ENCODE results near the gene ACTR5.

The ACTR5 gene

DNA sequence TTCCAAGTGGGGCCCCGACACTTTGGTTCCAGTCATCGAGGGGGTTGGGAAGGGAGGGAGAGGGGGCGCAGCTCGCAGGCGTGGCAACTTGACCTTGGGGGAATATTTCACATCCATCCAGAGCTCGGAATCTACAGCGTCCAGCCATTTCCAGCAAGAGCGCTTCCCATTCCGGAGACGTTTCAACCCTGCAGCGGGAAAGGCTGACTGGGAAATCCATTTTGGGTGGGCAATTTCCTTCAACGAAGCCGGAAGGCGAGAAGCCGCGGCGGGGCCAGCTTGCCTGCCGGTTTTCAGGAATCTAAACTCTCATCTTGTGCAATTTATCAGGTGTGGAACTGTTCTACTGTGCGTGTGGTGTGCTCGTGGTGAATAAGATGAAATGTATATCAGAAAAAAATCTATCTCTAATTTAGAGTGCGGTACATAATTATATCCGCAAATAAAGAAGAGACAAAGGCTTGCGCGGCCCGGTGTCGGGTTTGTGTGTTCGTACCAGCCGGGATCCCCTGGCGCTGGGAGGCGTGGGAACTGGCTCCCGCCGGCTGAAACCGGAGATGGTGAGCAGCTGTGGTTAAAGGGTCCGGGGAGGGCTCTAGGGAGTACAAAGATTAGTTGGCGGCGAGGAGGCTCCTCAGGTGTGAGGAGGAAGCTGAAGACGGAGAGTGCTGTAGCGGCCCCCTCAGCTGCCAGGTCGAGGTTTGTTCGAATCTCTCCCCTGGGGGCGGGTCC is 19.2 kb upstream of the ACTR5 start:
- no peak for DNase-seq (ENCODE audit: low read depth in 1 of 2, low spot score in 1 of 2)

DNA sequence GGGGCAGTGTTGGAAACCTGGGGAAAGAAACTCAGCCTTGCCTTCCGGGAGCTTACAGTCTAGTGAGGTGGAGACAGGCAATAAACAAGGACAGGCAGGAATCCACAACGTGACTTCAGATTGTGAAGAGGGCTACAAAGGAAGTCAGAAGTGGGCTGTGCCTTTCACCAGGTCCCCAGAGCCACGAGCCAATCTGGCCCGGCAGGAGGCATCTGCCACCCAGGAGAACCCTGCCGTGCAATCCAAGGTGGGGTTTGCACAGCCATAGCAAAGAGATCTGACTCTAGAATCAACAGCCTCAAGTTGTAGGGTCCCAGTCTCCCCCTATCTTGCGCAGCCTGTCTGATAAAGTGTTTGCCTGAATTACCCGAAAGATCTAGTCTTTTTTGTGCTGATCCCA is 18.5 kb upstream of the ACTR5 start:
- DNase-seq (ENCODE audit: low read depth in 1 of 2, low spot score in 1 of 2), result no peak

DNA sequence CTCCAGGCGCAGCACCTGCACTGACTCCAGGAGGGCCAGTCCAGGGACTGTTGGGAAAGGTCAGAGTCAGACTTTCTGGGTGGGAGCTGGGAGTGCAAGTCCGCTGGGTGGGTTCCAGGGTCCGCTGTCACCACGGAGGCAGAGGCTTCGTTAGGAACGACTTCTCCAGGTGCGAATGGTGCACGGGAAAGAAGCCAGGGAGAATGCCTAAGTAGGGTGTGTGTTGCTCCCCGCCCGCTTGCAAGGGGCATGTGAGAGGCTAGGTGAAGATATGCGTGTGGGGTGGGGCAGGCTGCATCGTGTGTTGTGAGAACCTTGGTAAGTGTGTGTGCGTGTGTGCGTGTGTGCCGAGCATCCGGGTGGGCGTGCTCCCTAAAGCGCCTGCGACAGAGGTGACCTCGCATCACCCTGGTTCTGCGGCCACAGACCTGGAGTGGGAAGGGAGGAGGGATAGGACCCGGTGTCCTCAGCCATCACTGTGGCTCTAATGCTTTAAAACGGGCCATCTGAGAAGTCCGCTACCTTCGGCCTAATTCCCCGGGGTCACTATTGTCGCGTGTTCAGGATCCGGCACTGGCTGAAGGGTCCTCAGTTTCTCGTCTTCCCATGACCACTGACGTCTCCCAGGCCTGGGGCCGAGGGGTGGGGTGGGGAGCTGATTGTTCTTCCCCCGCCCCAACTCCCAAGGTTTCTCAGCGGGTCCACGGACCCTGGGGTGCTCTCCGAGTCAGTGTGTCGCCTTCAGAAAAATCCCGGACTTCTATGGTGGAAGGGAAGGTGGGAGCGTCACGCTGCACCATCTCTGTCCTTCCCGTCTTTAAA is 17.9 kb upstream of the ACTR5 start:
- DNase-seq (ENCODE audit: low read depth in 1 of 2, low spot score in 1 of 2), result no peak

DNA sequence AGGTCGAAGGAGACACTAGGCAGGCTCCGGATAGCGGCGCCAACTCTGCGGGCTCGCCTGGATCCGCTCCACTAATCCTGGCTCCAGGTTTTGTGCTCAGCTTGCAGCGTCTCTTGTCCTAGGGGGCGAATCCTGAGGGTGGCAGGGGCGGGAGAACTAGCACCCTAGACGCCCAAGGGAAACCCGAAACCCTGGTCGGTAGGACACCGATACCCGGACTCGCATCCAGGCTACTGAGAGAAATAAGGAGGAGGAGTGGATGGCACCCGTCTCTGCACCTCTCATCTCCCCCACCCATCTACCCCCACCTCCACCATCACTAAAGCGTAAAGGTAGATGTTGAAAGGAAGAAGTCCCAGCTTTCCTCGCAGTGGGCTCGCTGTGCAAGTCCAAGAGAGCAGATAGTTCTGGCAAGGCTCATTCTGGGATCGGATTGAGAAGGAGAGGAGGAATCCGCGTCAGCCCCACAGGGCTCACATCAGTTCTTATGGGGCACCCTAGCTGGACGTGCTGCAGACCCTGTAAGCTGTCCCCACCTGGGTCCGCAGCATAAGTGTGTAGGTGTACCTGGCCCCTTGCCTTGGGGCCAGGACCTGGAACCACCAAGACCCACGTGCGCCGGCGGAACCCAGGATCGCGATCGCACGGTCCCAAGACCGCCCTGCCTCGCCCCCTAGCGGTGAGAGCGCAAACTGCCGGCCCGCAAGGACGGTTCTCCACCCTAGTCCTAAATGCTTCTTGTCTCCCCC is 17.1 kb upstream of the ACTR5 start:
- peak; percentile 64 to 75 for DNase-seq (ENCODE audit: low read depth in 1 of 2, low spot score in 1 of 2)

DNA sequence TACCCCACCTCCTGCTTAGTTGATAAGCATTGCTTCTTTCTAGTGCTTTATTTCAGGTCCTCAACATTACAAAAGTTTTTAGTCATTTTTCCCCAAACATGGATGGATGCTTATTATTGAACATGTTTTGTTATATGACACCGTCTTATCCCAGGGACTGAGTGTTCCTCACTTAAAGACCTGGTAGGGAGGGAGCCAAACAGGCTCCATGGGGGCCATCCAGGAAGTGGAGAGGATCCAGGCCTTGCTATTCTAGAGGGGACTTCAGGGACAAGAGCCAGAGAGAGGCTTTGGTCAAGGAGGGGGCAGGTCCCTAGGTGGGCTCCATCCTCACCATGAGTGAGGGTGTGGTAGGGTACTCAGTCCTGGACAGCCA is 16.5 kb upstream of the ACTR5 start:
- no peak for DNase-seq (ENCODE audit: low read depth in 1 of 2, low spot score in 1 of 2)

DNA sequence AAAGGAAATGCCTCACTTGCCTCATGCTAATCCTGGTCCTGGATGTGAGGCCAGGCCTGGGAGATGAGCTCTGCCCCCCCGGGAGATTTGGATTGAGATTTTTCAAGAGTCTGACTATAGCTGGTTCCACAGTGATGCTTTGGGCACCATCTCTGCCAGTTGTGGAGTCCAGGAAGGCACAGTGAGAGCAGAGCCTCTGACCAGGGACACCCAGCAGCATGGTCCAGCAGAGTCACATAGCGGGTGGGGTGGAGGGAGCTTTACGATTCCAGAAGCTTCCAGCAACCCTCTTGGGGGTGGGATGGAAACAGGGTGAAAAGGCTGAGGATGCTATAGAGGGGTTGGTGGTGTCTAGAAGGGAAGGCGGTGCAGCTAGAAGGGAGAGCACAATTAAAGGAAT is 15.3 kb upstream of the ACTR5 start:
- no peak for DNase-seq (ENCODE audit: low read depth in 1 of 2, low spot score in 1 of 2)

DNA sequence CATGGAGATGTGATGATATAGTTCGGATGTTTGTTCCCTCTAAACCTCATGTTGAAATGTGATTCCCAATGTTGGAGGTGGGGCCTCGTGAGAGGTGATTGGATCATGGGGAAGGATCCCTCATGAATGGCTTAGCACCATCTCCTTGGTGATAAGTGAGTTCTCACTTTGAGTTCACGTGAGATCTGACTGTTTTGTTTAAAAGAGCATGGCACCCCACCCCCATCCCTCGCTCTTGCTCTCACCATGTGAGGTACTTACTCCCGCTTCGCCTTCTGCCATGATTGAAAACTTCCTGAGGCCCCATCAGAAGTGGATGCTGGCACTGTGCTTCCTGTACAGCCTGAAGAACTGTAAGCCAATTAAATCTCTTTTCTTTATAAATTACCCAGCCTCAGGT is 13.1 kb upstream of the ACTR5 start:
- no peak for DNase-seq (ENCODE audit: low read depth in 1 of 2, low spot score in 1 of 2)

DNA sequence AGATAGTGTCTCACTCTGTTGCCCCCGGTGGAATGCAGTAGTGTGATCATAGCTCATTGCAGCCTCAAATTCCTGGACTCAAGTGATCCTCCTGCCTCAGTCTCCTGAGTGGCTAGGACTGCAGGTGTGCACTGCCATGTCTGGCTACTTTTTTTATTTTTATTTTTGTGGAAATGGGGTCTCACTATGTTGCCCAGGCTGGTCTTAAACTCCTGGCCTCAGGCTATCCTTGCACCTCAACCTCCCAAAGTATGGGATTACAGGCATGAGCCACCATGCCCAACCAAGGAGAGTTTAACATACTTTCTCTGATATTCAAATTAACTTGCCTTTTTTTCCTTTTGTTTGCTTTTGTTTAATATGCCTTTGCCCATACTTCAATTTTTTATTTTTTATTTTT is 10.4 kb upstream of the ACTR5 start:
- no peak for DNase-seq (ENCODE audit: low read depth in 1 of 2, low spot score in 1 of 2)

DNA sequence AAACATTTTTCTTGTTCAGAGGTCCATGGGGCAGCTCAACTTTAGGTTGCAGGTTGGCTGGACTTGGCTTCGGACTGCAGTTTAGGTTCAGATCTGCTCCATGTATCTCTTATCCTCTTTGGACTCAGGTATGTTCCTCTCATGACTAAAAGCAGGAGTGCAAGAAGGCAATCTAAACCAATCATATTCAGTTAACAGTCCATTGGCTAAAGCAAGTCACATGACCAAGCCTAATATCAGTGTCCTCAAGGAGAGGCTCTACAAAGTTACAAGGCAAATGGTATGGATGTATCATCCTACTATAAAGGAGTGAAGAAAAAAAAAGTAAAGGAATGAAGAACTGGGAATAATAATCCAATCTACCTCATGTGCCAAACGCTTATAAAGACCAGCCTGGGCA is 2.5 kb upstream of the ACTR5 start:
- DNase-seq (ENCODE audit: low read depth in 1 of 2, low spot score in 1 of 2), result no peak

DNA sequence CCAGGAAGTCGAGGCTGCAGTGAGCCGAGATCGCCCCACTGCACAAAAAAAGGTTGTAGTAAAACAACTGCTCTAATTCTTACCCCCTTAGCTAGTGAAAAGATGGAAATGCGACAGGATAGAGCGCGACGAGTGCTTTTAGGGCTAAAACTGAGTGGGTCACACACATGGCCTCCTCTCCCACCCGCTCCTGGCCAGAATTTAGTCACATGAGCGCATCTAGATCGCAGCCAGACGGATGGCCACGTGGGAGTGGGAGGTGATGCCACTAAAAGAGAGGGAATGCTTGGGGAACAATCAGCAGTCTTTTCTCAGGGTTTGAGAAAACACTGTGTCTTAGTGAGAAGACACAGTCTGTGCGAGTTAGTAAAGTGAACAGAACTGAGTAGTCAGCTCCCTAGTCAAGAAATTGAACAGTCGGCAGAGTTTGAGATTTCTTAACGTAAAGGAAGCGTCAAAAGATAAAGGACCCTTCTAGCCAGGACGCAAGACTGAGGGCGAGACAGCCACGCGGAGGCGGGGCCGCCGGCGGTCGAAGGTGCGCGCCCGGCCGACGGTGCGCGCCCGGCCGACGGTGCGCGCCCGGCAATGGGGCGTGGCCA is 664 bp upstream of the ACTR5 start:
- no peak for DNase-seq (ENCODE audit: low read depth in 1 of 2, low spot score in 1 of 2)

DNA sequence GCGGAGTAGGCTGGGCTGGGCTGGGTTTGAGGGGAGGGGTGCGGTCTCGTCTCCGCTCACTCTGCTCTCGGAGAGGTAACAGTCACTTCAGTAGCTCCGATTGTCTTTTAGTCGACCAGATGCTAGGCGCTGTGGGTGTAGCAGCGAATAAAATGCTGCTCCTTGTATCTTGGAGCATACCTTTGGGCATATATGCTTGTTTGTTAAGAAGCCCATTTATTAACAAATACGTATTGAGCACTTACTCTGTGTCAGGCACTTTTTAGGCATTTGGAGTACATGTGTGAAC is 545 bp downstream of the ACTR5 start:
- peak in 1 of 2 donors; percentile 44 for DNase-seq (ENCODE audit: low read depth in 1 of 2, low spot score in 1 of 2)

DNA sequence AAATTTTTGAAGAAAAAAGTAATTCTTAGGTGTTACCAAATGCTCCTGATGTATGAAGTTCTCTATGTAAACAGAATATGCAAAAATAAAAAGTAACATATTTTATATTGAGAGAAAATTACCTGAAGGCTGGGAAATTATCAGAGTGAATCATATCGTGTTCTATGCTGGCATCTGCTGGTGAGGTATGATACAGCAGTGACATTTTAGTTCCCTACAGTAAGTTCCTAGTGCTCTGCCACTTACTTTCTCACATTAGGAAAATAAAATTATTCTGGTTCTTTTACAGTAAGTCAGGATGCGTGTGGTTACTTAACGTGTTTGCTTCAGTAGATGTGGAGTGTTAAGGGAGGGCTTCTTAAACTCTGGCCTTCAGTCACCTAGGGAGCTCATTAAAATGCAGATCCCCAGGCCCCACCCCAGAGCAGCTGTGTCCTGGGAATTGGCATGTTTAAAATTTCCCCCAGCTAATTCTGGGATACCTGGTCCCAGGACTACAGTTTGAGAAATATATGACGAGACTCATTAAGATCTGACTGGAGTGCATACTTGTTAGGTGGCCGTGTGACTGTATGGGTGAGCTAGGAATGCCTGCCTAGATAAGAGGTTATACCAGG is 3.2 kb downstream of the ACTR5 start:
- no peak for DNase-seq (ENCODE audit: low read depth in 1 of 2, low spot score in 1 of 2)

DNA sequence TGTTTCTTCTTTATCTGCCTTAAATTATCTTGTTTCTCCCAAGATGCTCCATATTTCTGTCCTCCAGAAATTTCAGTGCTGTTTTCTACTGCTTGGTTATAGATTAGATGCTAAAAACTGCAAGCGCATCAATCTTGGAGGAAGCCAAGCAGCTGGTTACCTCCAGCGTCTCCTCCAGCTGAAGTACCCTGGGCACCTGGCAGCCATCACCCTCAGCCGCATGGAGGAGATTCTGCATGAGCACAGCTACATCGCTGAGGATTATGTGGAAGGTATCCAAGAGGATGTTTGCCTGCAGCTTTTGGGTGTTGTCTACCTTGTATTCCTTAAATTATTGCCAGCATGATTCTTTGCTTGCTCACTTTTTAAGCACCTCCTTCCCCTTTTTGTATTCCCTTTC is 3.8 kb downstream of the ACTR5 start:
- DNase-seq (ENCODE audit: low read depth in 1 of 2, low spot score in 1 of 2), result no peak

DNA sequence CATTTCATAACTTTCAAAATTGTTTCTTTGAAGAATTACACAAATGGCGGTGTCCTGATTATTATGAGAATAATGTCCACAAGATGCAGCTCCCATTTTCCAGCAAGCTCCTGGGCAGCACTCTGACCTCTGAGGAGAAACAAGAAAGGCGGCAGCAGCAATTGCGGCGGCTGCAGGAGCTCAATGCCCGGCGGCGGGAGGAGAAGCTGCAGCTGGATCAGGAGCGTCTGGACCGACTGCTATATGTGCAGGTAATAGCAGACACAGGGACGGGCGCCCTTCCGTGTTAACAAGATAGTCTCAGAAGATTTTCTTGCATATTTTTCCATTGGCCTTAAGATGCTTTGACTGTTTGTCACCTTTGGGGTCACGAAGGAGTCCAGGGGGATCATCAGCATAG is 6.7 kb downstream of the ACTR5 start:
- DNase-seq (ENCODE audit: low read depth in 1 of 2, low spot score in 1 of 2), result no peak

DNA sequence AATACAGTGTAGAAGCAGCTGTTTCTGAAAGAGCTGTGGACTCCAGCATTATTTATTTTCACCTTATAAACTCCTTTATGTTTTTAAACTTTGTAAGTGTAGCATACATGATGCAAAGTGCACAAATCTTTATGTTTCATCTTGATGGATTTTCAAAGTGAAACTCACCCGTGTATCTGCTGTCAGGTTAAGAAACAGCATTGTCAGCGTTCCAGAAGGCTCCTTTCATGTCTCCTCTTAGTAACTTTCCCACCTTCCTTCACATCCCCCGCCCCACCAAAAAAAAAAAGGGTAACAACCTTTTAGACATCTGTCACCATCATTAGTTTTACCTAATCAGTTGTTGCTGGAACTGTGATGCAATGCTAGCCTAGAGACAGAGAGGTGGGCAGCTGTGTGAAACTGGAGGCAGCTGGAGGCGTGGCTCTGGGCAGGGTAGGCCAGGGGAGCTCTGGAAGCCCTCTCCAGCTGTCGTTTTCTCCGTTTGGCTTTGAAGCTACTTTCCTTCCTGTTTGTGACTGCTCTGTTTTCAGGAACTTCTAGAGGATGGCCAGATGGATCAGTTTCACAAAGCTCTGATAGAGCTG is 7.2 kb downstream of the ACTR5 start:
- DNase-seq (ENCODE audit: low read depth in 1 of 2, low spot score in 1 of 2), result no peak

DNA sequence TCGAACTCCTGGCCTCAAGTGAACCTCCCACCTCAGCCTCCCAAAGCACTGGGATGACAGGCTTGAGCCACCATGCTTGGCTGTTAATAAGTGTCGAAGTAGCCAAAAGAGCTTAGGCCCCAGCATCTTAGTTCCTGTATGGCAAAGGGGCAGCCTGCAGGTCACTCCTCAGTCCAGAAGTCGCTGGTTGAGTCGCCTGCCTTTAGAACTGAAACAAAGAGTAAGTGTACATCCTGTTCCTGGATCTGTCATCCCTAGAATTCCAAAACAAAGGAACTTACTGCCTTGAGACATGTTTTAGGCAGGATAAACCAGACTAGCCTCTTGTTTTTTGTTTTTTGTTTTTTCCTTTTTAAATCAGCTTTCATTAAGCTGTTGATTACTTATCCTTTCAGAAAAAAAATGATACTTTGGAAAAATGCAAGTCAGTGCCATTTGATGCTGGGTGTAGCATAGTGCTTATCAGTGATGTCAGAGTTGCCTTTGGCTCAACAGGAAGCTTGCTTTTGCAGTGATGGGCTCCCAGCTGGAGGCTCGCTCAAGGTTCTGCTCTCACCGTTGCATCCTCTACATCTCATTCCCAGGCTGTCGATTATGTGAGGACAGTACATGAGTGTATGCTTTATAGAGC is 9.0 kb downstream of the ACTR5 start:
- DNase-seq (ENCODE audit: low read depth in 1 of 2, low spot score in 1 of 2), result no peak

DNA sequence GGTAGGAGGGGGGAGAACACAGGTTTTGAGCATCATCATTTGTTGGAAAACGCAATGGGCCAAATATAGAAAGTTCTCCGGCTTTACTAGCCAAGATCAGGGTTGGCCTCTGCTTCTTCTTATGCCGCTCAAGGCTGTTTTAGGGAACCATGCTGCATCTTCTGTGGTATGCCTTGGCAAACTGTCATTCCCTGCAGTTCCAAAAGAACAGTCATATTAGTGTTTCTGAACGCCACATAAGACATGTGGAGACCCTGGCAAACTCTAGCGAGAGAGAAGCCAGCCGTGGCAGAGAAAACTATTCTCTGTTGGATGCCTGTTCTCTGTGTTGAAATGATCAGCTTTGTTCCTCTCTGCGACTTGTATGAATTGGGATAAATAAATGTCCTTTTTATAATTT is 10.8 kb downstream of the ACTR5 start:
- no peak for DNase-seq (ENCODE audit: low read depth in 1 of 2, low spot score in 1 of 2)

DNA sequence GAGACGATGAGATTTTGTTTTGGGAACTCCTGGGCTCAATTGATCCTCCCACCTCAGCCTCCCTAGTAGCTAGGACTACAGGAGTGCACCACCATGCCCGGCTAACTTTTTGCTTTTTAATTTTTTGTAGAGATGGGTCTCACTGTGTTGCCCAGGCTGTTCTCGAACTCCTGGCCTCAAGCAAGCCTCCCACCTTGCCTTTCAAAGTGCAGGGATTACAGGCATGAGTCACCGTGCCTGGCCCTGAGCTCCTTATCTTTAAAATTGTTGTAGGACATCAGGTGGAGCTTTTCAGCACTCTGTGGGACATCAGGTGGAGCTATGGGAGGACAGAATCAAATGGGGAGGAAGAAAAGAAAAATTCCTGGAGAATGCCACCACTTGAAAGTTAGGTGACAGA is 12.7 kb downstream of the ACTR5 start:
- no peak for DNase-seq (ENCODE audit: low read depth in 1 of 2, low spot score in 1 of 2)

DNA sequence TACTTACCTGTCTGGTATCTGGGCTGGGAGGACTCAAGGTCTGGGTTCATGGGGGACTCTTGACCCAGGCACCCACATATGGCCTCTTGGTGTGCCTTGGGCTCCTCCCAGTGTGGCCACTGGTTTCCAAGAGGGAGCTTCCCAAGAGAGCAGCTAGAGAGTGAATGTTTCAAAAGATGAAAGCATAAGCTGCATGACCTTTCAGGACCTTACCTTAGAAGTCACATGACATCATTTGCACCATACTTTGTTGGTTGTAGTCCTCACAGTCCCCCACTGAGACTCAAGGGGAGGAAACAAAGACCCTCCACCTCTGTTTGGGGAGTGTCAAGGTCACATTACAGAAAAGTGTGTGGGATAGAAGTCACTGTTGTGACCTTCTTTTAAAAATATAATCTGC is 13.9 kb downstream of the ACTR5 start:
- no peak for DNase-seq (ENCODE audit: low read depth in 1 of 2, low spot score in 1 of 2)

DNA sequence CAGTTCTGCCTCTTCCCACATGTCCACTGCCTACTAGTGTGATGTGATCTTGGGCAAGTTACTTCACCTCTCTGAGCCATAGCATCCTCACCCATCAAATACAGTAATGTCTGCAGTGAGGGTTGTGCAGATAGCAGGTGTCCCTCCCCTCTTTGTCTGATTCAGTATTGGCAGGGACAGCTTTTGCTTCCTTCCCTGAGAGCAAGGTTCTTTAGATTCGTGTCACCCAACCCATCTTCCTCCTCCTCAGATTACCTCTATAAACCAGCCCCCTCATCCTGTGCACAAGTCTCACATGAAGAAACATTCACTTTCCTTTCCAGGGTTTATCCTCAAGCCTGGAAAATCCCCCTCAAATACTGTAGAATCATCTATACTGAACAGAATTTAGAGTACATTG is 15.4 kb downstream of the ACTR5 start:
- DNase-seq (ENCODE audit: low read depth in 1 of 2, low spot score in 1 of 2), result no peak
